HG03060 (cell line): ENCODE measurements around the gene KRTAP2-1.
"Not testable (repeated sequence)": the region's sequence is repeated elsewhere in the genome, so short reads cannot be mapped to it uniquely, and the experiment has no call there.

Source experiments
- ATAC-seq: cut with Tn5 transposase; IDR thresholded peaks from one replicate; pipeline ENCODE4 v1.9.1; 2021; ENCODE audit warnings: low read depth, moderate number of reproducible peaks; ENCODE audit not compliant: unreplicated experiment

Gene KRTAP2-1

DNA sequence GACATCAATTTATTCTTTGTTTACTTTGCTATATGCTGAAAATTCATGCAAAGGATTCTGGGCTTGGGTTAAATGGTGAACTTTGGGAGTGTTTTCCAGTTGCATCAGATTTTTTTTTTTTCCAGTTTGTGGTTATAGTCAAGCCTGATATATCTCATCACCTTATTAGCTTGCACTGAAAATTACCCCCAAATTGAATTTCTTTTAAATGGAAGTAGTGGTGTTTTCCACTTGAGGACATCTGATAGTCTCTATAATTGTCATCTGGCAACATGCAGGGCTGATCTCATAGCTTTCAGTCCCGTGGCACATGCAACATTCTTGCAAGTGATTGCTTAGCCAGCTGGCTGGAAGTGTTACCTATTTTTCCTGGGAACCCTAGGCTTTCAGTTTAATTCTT is 33.5 kb downstream of the KRTAP2-1 start:
- no peak for ATAC-seq

DNA sequence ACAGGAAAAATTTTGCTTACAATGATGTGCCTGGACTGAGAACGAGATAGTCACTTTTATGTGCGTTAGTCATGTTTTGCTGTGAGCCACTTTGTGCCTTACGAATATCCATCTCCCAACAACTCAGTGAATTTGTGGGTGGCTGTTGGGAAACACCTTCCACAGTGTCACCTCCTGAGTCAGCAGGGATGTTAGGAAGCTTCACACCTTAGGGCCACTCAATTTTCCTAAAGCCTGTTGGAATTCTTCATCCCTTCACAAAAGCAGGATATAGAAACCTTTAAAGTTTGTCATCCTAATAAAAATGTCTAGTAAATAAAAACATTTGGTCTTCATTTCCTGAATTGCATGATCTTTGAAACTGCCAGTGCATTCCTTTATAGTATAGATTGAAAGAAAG is 33.9 kb downstream of the KRTAP2-1 start:
- ATAC-seq: no peak

DNA sequence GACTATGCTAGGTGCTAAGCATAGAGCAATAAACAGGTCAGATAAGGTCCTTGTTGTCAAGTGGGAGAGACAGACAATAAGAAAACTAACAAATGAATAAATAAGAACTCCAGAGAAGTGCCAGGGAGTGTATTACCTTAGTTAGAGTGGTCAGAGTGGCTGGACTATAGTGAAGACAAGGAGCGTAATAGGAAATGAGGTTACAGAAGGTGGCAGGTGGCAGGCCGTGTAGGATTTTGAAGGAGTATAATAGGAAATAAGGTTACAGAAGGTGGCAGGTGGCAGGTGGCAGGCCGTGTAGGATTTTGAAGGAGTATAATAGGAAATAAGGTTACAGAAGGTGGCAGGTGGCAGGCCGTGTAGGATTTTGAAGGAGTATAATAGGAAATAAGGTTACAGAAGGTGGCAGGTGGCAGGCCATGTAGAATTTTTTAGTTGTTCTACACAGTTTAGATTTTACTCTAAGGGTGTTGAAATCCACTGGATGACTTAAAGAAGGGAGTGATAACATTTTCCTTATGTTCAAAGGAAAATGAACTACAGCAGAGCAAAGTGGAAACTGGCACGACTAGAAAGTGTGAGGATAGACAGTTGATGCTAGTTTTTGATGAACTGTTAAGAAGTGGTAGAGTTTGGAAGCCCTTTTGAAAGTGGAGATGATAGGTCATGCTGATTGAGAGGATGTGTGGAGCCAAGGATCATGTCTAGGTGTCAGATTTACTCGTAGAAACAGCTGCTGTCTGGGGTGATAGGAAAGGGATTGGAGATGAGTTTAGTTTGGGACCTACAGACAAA is 34.6 kb downstream of the KRTAP2-1 start:
- ATAC-seq: no peak

DNA sequence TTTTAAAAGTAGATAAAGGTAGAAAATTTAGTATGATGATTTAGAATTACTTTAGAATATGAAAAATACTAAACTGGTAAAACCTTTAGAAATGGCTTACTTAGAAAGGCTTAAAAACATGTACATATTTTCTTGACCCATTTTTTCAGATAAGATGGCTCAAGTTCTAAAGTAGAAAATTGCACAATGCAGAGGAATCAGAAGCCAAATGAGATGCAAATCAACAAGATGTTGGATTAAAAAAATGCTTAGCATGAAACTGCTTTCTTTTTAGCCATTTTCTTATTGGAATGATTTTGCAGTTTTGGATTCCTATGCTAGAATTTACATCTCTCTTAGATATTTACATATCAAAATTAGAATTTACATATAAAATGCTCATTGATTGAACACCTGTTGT is 36.7 kb downstream of the KRTAP2-1 start:
- no peak for ATAC-seq

DNA sequence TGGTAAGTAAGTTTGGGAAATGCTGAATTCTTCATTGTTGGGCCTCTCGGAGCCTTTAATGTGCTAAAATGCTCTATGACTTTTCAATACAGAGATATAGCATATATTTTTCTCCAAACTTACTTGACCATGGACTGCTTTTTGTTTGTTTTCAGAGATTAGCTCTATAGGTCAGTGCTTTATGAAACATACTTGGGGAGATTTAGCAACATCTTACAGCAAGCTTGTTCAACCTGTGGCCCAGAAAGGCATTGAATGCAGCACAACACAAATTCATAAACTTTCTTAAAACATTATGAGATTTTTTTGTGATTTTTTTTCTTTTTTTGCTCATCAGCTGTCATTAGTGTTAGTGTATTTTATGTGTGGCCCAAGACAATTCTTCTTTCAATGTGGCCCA is 37.2 kb downstream of the KRTAP2-1 start:
- no peak for ATAC-seq

DNA sequence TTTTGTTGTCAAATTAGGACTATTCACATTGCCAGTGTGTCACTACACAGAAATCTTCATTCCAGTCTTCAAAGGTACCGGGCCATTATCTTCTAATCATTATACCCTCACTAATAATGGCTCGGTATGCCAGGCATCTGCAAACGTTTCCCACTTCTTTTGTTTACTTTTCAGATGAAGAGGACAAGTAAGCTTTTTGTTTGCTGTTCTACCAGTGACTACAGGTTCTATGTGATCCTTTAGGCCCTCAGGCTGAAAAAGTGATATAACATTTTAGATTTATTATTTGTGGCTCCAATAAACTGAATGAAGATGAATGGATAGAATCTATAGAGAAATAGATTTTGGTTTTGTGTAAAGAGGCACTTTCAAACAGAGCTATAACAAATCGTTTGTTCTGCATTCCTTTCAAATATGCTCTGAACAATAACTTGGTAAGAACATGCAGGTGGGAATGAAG is 37.8 kb downstream of the KRTAP2-1 start:
- ATAC-seq: no peak

DNA sequence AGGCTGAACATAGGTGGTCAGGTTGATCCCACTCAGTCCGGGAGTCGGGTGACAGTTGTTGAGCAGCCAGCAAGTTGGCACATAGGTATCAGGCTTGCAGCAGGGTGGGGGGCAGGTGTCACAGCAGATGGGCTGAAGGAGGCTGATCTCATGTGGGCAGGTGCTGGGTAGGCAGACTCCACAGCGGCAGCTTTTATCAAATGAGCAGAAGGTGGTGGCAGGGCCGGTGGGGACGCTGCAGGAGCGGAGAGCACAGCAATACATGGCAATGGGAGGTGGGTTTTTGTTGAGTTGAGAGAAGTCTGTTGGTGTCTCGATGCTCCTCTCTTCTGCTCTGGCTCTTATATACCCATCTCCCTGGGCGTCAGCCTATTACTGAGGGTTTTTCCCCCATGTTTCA is 38.3 kb downstream of the KRTAP2-1 start, which contains the start of gene KRTAP3-1:
TSS of gene KRTAP3-1 (minus strand) at position 318 of the 400 bp plus-strand sequence. CDS start at position 264, 54 bp downstream.
- ATAC-seq: no peak

DNA sequence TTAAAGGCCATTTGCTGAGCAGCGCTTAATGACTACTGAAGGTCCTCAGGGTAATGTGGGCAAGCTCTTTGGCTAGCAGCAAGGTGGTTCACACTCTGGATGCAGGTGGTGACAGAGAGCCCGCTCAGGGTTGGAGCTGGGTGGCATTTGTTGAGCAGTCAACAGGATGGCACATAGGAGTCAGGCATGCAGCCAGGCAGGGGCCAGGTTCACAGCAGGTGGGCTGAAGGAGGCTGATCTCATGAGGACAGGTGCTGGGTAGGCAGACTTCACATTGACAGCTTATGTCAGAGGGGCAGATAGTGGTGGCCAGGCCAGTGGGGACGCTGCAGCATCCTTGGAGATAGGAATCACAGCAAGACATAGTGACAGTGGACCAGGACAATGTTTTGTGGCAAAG is 42.7 kb downstream of the KRTAP2-1 start:
- no peak for ATAC-seq

DNA sequence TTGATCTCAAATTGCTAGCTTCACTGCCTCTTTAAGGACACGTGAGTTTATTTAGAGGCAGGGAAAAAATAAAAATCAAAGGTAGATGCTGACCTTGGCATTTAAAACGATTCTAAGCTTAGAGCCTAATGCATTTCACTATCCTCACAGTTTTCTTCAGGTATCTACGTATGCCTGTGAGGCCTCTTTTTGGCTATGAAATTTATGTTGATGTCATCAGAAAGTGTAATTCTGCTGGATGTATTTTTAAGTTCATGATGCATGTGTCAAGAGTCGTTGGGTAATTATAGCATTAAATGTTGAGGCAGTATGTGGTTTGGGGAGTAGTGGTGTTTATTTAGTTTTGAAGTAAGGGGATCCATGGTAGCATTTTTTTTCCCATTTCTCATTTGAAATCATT is 43.2 kb downstream of the KRTAP2-1 start:
- no peak for ATAC-seq

DNA sequence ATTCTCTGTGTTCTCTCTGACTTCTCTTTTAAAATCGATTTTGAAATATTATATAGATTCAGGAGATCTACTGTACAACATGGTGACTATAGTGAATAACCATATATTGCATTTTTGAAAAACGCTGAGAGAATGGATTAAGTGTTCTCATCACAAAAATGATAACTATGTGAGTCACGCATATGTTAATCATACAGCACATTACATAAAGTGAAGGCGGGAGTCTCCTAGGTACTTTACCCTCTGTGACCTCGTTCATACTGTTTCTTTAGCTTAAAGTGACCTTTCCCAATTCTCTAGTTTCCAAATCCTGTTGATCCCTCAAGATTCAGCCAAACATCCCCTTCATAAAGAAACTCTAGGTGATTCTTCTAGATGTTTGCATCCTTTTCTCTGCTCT is 44.3 kb downstream of the KRTAP2-1 start:
- no peak for ATAC-seq

DNA sequence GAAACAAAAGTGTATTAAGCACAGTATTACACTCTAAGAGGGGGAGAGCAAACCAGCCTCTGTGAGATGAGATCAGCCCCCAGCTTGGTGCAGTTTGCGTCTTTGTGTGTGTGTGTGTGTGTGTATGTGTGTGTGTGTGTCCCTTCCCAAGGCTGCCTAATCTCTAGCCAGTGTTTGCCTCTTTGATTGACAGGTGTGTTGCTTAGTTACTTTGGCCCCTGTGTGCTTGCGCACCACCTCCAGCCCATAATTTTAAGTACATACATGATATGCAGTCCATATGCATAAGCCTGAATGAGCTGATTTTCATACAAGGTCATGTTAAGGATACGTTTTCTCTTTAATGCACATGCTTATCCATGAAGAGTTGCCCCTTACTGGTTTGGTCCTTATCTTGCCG is 45.3 kb downstream of the KRTAP2-1 start:
- no peak for ATAC-seq

DNA sequence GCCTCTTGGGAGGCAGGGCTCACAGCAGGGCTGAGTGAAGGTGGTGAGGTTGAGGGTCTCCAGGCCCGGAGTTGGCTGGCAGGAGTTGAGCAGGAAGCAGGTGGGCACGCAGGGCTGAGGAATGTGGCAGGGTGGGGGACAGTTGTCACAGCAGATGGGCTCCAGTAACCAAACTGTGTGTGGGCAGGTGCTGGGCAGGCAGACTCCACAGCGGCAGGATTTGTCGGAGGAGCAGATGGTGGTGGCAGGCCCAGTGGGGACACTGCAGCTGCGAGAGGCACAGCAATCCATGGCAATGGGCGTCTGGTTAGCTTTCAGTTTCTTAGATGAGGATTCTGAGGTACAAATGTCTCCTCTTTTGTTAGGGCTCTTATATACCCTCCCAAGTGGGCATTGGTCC is 47.6 kb downstream of the KRTAP2-1 start, which contains the start of gene KRTAP3-2:
TSS of gene KRTAP3-2 (minus strand) at position 344 of the 400 bp plus-strand sequence. CDS start at position 291, 53 bp downstream.
- not testable (repeated sequence) for ATAC-seq

DNA sequence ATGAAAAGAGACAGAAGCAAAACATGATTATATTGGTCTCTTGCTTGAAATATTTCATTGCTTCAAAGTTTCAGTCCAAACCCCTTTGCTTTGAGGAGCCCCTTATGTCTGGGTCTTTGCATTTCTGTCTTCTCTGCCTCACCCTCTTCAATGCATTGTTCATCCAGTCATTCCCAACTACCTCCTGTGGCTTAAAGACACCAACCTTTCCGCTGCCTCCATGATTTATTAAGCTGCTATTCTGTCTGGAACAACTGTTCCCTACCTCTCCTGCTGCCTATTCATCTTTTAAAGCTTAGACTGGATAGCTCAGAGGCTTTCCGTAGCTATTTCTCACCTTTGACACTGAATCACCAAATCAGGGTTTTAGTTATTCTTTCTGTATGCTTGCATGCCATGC is 49.8 kb downstream of the KRTAP2-1 start:
- ATAC-seq: no peak

DNA sequence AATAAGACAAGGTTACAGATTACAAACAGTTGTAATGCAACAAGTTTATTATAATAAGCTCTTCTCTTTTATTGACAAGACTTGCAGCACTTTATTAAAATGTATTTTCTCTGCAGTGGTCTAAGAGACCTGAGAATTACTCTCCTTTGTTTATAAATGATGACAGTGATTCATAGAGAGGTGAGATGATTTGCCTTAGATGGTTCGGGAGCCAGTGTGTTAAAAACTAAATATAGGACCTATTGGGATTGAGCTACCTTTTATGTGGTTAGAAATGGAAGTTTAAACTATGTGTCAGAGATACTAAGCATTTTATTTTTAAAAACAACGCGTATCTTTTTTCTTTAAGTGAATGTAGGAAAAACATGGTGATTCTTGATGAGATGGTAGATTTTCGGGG is 50.3 kb downstream of the KRTAP2-1 start:
- ATAC-seq: no peak
